AG09319 (cell line): ENCODE results near the gene METTL25B.

ENCODE experiments used
- DNase-seq: peaks from one replicate; pipeline ENCODE4 v3.0.0-alpha.2; 2010; ENCODE audit warnings: low read depth; ENCODE audit errors: extremely low read depth
- CTCF ChIP-seq: IDR thresholded peaks from 2 replicates; pipeline ENCODE4 v1.5.1; 2011; ENCODE audit warnings: low read depth, mild to moderate bottlenecking, inconsistent platforms, low read length, moderate library complexity

The METTL25B gene

DNA sequence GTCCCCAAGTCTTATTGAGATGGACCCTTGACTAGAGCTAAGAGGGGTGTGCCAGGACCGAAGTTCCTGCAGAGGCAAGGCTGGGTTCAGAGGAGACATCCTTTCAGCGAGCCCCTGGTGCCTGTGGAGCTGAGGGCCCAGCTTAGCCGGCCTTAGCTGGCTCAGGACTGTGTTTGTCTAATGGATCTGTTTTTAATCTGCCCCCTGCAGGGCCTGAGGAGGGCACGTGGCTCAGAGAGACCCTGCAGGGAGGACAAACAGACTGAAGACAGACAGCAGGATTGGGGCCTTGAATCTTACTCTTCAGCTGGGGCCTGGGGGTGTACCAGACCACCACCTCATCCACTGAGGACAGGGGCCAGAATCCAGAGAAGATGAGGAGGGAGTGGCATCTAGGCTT lies 24.5 kb upstream of the METTL25B start:
- DNase-seq: no peak
- no peak; the same call in 1 of the 2 replicates for TF ChIP-seq CTCF

DNA sequence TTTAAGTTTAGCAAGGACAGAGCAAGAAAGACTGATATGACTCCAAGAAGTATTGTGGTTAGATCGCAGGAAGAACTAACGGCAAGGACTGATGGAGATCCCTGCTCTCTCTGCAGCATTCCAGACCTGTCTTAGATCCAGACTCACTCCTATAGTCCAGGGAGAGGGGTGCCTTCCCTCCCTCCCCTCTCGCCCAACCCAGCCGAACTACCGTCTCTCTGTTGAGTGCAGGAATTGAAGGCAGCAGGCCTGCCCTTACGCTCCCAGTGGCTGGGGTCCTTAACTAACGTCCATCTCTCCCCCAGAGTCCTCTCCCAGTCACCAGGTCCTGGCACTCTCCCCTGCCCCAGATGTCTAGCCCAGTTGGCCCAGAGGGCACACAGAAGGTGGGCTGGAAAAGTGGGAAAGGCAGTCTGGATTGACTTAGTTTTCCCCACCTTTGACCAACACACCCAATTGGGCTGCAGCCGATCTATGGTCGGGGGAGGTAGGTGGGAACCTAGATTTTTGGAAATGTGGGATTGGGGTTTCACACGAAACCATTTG lies 24.0 kb upstream of the METTL25B start:
- no peak for TF ChIP-seq CTCF
- DNase-seq: no peak

DNA sequence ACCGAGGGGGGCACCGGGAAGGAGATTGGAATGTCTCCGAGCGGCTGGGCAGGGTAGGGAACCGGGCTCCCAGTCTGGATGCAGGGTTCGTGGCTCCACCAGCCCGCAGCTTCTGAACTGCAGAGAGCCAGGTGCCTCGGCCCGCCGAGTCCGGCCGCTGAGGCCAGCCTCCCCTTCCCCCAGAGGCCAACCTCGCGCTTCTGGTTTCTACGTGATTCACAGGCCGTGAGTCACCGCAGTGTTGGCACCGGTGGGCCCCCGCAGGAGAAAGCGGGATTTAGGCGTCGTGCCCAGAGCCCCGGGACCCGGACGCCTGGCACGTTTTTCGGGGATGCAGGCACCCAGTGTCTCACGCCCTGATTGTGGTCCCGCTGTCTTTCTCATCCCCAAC lies 23.3 kb upstream of the METTL25B start:
- no peak for DNase-seq
- TF ChIP-seq CTCF: no peak

- DNase-seq: no peak
- no peak for TF ChIP-seq CTCF
These were observed 22.9 kb upstream of the METTL25B start, which contains the start of gene CRABP2 for GRCh38 chr1:156705321-156705917. Gene CRABP2 (minus strand): TSS chr1:156705583. CDS start chr1:156705446, 137 bp downstream.

DNA sequence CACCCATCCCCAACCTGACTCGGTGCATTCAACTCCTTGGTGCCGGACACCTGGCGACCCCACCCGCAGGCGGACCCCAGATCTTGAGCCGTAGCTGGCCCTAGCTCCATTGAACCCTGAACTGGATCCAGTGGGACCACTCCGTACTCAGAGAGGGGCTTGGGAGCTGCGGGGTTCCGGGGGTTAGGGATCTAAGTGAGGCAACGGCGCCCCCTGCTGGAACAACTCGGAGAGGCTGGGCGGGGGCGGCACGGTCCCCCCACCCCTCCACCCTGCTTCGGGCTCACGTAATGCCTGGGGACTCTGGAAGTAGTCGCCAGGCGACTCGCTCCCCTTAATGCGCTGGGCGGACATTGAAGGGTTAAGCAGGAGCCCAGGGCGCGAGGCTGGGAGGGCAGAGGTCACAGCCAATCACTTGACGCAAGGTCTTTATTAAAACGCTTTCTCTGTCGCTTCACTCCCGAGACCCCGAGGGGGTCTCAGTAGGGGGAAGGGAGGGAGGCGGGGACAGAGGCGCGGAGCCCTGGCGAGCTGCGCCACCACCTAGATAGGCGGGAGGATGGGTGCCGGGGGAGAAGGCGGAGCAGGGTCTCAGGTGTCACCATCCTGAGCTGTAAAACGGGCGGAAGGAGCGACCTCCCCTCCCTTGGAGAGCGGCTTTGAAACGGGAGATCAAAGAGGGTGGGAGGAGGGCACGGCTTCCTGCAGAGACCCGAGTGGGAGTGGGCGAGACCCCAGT lies 22.2 kb upstream of the METTL25B start:
- DNase-seq: no peak
- peak; percentile 81 for TF ChIP-seq CTCF

DNA sequence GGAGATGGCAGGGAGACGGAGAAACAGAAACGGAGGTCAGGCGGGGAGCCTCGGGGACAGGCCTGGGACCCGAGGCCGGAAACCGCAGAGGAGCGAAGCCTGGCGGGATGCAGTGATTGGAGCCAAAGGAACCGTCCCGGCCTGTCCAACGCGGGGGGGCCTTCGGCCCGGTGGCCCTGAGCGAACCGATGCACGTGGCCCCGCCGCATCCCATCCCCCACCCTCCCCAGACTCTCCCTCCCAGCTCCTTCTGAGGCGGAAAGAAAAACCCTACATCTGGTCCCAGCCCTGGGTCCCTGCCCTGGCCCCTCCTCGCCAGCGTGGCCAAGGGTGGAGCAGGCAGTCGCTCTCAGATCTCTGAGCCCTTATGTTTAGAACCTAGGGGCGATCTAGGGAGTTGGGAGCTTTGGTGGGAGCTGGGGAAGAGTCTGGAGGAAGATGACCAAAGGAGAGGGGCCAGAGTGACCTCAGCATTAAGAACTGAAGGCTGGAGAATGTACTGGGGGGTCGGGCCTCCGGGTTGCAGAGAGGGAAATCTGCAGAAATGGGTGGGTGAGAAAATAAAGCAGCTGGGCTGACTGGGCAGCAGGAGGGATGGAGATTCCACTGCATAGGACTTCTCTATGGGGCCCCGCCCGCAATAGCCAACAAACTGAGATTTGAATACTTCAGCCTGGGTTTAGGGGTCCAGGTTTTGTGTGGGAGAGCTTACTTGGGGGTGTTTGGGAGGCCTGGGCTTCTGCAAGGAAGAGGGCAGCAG lies 21.4 kb upstream of the METTL25B start:
- DNase-seq: peak; percentile 83
- no peak for TF ChIP-seq CTCF
